ENCODE results near the gene CTSZ.
"Not testable (repeated sequence)": the region's sequence is repeated elsewhere in the genome, so short reads cannot be mapped to it uniquely, and the experiment has no call there.

The CTSZ gene

GRCh38 chr20:59006864-59007664 is at the start of gene CTSZ:
Gene CTSZ, minus strand, starts transcription at chr20:59007254. Its CDS starts 126 bp downstream, at chr20:59007128.
- DNase-seq = peak; percentile 75

- no peak for DNase-seq
Measured at GRCh38 chr20:59055302-59055701, 48.2 kb upstream of the CTSZ start.

GRCh38 chr20:59051666-59052185 is 44.7 kb upstream of the CTSZ start:
- no peak for DNase-seq

- no peak for DNase-seq
Measured at GRCh38 chr20:59050437-59050836, 43.4 kb upstream of the CTSZ start.

GRCh38 chr20:59048681-59049030 is 41.6 kb upstream of the CTSZ start:
- DNase-seq = no peak

DNA sequence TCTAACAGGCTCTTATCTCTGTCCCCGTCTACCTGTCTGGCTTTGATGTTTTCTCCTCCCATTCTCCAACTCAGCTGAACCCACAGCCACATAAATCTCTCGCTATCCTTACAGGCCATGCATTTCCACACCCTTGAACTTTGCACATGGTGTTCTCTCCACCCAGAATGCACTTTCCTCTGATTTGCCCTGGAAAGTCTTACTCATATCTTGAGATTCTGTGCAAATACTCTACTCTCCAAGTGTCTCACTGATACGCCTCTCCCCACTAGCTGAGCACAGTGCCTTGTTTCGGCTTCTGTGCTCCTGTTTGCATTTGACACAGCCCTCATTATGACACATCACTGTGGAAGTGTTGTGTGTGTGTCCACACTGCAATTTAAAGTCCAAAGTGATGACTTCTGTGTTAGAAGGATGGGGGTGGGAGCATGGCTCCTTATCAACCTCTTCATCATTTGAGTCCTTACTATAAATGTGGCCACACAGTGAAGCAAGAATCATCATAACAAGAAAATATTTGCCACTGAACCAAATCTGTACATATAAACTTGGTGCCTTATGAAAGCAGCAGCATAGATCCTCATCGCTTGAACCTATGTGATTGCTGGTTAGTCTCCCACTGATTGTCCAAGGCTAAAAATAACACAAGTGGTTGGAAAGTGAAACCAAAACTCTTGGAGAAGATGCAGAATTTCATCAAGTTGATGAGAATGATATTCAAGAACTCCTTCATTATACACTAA is 41.1 kb upstream of the CTSZ start:
- DNase-seq = no peak

DNA sequence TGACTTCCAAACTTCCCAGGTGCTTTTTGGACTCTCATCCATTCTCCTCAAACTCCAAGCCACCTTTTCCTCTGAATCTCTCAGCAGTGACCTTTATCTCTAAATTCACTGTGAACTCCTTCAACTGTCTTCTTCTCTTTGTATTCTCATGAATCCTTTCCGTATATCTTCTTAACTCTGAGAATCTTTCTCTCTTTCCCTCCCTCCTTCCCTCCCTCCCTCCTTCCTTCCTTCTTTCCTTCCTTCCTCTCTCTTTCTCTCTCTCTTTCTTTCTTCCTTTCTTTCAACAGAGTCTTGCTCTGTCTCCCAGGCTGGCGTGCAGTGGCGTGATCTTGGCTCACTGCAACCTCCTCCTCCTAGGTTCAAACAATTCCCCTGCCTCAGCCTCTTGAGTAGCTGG is 39.8 kb upstream of the CTSZ start:
- DNase-seq = no peak

DNA sequence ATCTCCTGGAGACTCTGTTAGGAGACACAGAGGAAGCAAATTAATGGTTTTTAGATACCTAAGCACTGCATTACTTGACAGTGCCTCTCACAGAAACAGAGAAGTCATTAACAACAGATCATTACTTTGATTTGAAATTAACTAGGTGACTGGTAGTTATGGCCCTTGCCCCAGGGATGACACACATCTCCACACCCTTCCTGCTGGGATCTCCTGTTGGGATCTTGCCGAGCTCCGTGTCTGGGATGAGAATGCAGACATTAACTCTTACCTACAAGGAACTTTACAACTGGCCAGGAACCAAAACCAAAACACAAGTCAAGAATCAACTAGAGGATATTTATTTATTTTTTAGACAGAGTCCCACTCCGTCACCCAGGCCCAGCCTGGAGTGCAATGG is 37.7 kb upstream of the CTSZ start:
- no peak for DNase-seq

- no peak for DNase-seq
Measured at GRCh38 chr20:59044295-59044694, 37.2 kb upstream of the CTSZ start.

DNA sequence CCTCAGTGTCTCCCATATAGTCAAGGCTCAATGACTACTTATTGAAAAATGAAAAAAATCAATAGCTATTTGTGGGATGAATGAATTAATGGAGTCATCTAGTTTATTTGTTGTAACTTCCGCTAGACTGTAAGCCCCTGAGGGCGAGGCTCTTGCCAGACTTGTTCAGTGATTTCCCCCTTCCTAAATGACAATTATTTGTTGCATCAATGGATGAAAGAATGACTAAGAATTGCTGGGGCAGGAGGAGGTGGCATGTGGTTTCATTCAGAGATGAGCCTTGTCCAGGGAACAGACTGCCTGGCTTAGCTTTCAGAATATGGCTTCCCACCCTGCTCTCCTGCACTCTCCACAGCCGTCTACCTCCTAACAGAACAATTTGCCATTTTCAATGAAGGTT is 36.6 kb upstream of the CTSZ start:
- DNase-seq = no peak

- DNase-seq = peak; percentile 96
Measured at GRCh38 chr20:59042796-59043631, 36.0 kb upstream of the CTSZ start.

- peak; percentile 36 for DNase-seq
Measured at GRCh38 chr20:59042151-59042795, 35.2 kb upstream of the CTSZ start, which contains the start of gene PRELID3B. Gene PRELID3B, minus strand, starts transcription at chr20:59042786. Its CDS starts 56 bp downstream, at chr20:59042730.

DNA sequence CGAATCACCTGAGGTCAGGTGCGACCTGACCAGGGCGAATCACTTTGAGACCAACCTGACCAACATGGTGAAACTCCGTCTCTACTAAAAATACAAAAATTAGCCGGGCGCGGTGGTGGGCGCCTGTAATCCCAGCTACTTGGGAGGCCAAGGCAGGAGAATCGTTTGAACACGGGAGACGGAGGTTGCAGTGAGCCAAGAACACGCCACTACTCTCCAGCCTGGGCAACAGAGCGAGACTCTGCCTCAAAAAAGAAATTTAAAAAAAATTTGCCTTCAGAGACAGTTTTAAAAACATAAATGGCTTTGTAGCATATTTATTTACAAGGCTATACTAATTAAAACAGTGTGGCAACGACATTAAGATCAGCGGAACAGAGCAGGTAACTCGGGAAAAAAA is 34.4 kb upstream of the CTSZ start:
- DNase-seq = not testable (repeated sequence)

DNA sequence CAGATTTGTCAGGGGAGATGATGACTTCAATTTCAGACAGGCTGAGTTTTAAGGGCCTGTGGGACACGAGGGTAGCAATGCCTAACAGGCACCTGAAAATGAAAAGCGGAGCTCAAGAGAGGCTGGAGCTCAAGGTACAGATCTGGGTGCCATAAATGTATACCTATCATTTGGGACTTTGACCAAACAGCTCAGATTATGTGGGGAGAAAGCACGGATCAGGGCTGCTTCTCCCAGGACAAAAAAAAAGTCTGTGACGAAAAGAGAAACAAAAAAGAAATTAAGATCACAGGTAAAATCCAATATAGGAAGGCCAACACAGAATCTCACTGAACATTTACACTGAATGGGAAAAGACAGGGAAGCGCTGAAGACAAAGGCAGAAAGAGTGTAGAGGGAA is 33.6 kb upstream of the CTSZ start:
- no peak for DNase-seq

GRCh38 chr20:59039233-59039632 is 32.2 kb upstream of the CTSZ start:
- DNase-seq = no peak

DNA sequence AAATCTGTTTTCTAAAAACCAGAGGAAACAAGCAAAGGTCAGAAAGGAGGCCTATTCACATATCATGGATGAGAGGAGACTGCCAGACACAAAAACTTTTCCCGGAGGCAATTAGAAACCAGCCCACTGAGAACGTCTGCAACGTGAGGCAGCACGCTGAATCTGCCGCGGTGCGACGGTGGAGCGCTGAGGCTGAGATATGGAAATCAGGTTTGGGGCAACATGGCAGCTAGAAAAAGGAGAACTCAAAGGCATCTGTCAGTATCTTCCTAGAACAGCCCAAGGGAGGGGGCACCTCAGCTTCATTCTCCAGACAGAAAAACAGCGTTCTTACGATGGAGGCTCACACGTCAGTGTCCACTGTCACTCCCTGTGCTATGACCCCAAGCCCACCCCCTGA is 30.3 kb upstream of the CTSZ start:
- no peak for DNase-seq

DNA sequence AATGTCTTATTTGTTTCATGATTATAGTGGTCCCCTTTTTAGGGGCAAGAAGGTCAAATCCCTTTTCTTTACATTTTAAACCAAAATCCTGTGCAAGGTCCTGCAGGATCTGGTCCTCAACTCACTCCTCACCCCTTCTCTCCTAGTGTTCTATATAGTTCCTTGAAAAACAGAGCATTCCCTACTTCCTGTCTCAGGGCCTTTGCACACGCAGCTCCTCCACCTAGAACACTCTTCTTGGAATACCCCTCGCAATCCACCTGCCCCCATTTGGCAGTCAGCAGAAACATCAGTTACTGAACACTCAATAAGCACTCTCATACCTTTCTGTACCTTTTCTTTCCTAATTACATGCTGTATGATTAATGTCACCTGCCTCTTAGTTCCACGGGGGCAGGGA is 28.3 kb upstream of the CTSZ start:
- DNase-seq = no peak

DNA sequence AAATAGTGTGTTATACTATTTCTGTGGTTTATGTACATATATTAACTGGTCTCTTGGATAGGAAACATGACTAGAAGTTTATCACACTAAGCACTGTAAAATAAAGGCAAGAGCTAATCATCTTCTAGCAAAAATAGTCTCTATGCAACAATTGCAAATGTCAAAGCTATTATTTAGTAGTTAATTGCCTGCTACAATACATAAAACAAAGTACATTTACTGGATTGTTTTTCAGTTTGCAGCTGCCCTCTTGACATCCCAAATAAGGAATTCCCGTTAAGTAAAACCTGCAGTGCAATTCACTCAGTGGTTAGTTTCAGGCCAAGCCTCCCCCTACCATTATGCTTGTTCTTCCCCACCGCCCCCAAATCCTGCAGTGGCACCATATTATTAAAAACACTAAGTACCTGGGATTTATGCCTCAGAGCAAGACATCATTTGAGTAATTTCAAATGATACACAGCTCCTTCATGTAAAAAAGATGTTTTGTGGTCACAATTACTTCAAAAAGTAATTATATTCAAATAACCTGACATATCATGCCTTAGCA is 26.6 kb upstream of the CTSZ start:
- DNase-seq = no peak

DNA sequence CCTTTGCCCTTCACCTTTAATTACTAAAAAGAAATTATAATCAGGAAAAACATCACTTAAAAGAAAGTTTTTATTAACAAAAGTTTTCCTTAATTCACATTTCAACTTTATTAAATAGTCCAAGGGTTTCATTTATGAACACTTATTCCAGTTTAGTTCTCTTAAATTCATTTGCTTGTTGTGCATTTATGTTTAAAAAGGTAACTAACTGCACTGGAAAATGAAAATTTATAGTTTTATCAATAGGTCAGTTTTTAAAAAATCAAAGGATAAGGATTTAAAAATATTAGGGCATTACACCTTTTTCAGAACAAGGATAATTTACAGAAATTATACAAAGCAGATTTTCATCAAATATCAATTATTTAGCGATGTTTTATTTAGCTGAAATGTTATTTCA is 26.0 kb upstream of the CTSZ start:
- DNase-seq = no peak

GRCh38 chr20:59032713-59033059 is 25.6 kb upstream of the CTSZ start:
- no peak for DNase-seq

DNA sequence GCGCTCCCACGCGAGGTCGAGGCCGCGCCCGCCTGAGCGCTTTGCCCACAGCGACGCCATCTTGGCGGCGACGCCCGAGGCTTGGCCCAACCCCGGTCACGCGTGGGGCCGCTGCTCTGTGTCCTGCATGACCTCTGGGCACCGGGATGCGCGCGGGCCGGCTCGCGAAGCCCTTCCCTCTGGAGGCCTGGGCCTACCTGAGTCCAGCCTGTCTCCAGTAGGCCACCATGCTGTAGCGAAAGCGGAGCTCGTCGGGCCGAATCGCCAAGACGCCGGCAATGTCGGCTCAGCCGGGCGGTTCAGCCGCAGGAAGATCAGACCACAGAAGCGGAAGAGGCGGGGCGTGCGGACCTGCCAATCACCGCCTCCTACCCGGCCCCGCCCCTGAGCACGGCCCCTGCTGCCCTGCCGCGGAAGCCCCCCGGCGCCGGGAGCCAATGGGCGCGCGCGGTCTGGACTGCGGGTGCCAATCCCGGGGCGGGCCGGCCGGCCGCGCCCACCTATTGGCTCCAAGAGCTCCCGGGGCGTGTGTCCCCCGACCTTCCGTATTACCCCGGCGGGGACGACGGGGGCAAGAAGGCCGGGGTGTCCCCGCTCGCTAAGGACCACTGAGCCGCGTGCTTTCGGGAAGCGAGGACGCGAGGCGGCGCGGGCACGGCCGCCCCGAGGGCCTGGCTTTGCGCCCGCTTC is 25.1 kb upstream of the CTSZ start, which contains the start of gene ATP5F1E:
Gene ATP5F1E (minus strand): TSS at position 313 of the 690 bp plus-strand sequence. CDS start 84 bp downstream, at position 229.
- DNase-seq = peak; percentile 98
